ENCODE measurements around the gene ATP6V0D1.
A peak's percentile ranks its signal among the peaks of the same experiment; 100 is the strongest.

ATP6V0D1 gene

DNA sequence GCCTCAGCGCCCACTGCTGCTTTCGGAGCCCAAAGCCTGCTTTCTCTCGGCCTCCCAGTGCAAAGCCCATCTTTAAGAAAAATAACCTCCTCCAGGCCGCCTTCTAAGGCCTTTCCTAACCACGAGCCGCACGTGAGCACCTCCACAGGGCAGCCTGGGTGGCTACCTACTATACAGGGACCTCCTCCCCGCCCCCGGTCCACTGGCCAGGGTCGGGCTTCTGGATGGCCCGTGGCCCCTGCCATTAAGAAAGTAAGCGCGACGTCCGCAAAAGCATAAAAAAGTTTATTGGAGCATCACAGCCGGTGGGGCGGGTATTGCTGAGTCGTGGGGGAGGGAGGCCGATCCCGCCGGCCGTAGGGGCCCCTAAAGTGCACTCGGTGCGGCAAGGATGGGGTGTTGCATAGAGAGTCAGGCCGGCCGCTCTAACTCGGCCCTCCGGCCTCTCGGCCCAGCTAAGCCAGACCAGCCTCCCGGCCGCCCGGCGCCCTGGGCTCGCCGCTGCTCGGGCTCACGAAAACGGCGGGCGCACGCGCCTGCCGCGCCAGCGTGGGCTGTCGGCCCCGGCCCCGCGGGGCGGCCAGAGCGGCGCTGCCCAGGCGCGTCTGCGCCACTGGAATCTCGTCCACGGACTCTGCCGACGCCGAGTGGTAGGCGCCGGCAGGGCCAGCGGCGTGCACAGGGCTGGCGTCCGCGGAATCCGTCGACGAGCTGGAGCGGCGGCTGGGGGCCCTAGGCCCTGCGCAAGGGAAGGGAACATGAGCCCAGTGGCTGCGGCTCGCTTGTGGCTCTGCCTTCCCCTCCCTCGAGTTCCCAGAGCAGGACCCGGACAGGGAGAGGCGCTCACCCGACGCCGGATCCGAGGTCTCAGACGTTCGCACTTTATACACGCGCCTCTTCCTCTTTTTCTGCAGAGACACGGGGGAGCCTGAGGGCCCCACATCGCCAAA is 86.5 kb downstream of the ATP6V0D1 start:
- no peak for DNase-seq (ENCODE audit: extremely low read depth in 1 of 2, low read depth in 1 of 2)

DNA sequence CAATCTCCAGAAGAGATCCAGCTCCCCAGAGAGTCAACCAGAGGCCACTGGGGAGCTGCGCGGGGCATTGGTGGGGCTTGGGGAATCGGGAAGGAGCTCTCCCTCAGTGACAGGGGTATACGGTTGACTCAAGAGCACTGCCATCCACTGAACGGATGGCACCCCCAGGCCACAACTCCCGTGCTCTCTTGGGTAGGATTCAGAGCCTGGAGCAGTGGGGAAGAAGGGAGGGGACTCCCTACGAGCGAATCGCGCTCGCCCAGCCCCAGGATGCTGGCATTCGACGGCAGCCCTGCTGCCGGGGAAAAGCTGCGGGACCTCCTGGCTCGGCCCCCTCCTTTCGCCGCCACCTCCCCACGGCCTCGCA is 87.2 kb downstream of the ATP6V0D1 start:
- DNase-seq (ENCODE audit: extremely low read depth in 1 of 2, low read depth in 1 of 2) = no peak

DNA sequence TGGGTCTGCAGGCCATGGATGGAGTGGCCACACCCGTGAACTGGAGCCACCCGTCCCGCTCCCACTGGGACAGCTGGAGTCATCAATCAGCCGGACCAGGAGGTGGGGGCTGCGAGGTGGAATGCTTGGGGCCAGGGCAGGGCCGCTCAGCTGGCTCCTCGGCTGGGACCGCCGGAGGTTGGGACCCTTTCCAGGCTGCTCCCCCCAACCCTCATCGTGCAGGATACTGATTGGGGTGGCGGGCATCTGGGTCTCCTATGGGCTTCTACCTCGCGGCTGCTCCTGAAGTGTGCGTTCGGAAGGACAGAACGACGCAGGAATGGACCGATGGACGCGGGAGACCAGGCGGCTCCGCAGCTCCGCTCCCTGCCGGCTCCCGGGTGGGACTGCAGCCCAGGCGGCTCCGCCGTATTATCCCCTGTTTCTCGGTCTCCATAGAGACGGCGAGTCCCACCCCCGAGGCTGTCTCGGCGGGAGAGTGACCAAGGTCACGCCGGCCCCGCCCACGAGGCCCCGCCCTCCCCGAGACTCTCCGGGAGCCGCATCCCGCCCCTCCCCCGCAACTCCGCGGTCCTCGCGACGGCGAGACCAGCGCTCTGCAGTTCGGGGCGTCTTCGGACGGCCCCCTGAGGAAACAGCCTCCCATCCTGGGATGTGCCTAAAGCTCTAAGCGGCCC is 87.7 kb downstream of the ATP6V0D1 start, which contains the start of gene TPPP3:
Gene TPPP3, minus strand, starts transcription at position 388 of the 677 bp plus-strand sequence. CDS start 2,387 bp downstream, outside the sequence.
- DNase-seq (ENCODE audit: extremely low read depth in 1 of 2, low read depth in 1 of 2) = peak in 1 of 2 donors; percentile 32

DNA sequence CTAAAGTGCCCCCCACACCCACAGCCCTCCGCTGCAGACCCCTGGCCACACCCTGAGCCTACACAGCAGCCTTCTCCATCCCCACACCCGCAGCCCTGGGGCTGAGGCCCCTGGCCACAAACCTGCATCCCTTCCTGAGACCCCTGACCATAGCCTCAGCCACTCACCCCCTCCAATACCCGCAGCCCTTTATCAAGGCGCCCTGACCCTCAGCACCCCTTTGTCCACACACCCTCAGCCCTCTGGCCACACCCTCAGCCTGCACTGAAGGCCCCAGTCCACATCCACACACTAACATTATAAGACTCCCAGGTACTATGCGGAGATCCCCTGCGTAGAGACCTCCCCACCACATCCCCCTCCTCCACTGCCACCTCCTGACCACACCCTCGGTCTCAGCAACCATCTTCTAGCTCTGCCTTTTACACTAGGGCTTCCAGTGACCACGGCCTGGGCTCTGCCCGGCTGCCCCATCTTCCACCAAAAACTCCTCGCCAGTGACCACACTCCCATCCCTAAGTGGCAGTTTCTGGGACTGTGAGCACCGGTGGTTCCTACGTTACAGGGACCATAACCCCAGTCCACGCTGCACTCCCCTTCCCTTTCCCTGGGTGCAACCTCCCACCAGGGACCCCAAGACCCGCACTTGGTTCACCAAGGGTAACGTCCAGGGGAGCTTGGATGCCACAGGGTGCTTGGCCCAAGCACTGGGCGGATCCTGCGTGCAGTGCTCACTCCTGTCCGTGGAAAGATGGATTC is 88.5 kb downstream of the ATP6V0D1 start:
- DNase-seq (ENCODE audit: extremely low read depth in 1 of 2, low read depth in 1 of 2) = no peak

DNA sequence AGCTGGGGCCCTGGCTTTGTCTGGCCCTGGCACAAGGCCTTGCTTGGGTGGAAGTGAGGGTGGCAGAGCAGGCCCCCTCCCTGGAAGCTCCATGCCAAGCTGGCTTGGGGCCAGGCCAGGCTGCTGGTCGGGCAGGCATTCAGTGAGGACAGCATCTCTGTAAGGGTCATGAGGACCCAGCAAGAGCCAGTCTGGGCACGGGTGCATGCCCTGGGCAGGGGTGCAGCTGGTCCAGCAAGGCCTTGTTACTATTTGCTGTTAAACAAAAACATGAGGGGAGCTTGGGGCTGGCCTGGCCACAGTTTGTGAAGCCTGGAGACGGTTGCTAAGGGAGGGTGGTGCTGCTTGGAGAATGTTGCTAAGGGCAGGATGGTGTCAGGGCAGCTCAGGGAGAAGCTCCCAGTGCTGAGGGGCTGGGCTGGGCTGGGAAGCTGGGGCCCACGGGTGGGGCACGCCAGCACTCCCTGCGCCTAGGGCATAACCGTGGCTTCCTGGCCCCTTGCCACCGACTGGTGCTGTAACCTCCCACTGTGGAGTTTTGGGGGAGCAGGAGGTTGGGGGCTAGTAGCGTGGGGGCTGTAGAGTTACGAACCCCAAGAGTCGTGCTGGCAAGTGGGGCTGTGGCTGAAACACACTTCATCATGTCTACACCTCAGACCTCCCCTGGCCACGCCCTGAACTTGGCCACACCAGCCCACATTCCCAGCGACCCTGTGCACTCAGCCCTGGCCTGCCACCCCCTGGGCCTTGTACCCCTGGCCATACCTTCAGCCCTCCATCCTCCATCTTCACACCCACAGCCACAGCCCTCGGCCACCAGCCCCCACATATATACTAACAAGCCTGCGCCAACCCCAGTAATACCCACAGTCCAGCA is 89.3 kb downstream of the ATP6V0D1 start:
- no peak for DNase-seq (ENCODE audit: extremely low read depth in 1 of 2, low read depth in 1 of 2)

DNA sequence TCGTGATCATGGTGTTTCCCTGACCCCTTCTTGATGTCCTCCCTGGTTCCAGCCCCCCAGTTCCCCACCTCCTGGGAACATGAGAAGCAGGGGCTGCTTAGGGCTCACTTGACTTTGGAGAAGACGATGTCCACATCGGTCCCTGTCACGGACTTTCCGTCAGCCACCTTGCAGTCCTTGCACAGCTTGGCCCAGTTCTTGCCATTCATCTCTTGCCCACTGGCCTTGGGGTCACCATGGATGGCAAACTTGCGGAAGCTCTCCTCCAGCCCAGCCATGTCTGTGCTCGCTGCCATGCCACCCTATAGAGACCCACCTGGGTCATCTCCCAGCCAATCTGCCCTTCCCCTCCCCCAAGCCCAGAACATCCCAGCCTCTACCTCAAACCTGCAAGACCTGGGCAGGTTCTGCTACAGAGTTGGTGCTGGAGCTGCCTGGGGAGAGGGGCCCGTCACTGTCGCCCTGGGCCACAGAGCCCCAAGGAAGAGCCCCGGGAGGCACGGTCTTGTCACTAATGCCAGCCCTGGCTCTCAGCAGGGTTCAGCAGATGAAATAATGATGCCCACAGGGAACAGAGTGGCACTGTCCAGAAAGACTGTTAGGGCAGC is 90.0 kb downstream of the ATP6V0D1 start:
- no peak for DNase-seq (ENCODE audit: extremely low read depth in 1 of 2, low read depth in 1 of 2)

DNA sequence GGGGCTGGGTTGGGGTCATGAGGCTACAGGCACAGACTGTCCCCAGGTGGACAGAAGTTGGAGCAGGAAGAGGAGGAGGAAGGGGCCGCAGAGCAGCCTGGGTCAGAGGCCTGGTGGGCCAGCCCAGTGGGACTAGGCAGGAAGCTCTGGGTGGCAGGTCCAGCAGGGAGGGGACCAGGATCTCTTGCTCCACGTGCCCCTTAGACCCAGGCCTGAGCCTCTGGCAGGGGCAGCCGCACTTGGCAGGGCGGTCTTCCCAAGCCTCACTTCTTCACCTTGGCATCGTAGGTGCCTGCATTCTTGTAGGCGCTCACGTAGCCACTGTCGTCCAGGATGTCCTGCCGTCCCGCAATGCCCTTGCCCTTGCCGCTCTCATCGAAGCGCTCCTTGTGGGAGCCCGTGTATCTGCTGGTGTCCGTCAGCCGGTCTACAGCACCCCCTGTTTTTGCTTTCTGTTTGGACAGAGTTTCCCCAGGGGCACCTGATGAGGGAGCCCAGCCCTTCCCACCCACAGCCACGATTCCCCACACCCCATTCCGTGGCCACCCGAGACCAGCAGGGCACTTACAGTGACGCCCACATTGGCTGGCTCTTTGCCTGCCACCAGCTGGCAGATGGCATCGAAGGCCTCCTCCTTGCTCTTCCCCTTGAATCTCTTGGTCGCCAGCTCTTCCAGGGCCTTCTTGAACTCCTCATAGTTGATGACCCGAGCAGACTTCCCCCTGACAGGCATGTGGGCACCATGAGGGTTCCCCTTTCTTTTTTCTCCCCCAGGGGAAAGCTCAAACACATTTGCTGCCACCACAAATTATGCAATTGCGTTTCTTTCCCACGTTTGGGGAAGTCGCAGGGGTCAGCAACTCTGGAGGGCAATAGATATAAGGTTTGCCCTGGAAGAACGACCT is 90.8 kb downstream of the ATP6V0D1 start:
- DNase-seq (ENCODE audit: extremely low read depth in 1 of 2, low read depth in 1 of 2) = no peak

DNA sequence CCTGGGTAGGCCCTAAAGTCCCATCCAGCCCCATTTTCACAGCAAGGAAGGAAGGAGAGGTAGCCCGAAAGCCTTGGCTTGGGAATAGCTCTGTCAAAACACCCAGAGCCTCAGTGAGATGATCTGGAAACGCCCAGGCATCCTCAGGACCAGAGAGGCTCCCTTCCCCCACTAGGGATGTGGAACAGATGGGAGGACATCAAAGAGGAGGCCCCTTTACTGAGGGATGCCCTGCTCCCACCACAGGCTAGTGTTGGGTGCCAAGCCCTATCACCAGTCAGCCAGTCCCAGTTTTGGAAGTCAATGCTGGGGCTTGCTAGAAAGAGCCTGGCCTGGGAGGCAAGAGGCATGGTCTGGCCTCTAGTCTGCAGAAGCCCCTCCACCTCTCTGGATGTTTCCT is 92.4 kb downstream of the ATP6V0D1 start:
- DNase-seq (ENCODE audit: extremely low read depth in 1 of 2, low read depth in 1 of 2) = no peak

DNA sequence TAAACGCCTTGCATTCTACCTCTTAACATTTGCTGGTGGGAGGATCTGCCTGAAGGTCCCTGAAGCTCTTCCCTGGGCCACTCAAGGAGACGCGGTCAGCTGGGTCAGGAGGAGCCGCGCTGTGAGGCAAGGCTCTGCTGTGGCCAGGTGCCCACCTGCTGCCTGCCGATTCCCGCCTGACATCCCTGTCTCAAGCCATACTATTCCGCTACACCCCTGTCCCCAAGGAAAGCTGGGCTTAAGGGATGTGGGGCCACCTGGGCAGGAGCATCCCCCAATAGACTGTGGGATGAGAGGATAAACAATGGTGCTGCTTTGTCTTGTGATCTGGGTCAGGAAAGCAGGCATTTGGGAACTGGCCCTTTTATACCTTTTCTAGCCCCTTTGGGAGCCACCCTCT is 92.8 kb downstream of the ATP6V0D1 start:
- no peak for DNase-seq (ENCODE audit: extremely low read depth in 1 of 2, low read depth in 1 of 2)

All from stimulated activated CD8-positive, alpha-beta memory T cell treated with anti-CD3 and anti-CD28 coated beads, Interleukin-7, amount 100 ng/mL, for 48 hours (primary cell).